Measurements from ENCODE around the gene ITPR3.

ITPR3 gene

GRCh38 chr6:33577718-33578117, 43.4 kb upstream of the ITPR3 start:
- Histone ChIP-seq H3K36me3 (ENCODE audit: control insufficient read depth, insufficient read depth, low read length) (peaks cover 34% of the 10 kb centered on the region), H3K27me3 (replicated peaks; ENCODE audit: control insufficient read depth, insufficient read depth, low read length) (no peaks in the 10 kb centered on the region), H3K4me3 (replicated peaks; ENCODE audit: low read depth, low read length) (peak overlapping the region; percentile 98)
- TF ChIP-seq CTCF (IDR thresholded peaks at IDR 0.05; ENCODE audit: insufficient read depth, low read length, poor library complexity, severe bottlenecking) = no peak
- DNase-seq (ENCODE audit: extremely low read depth, insufficient read length) = no peak

- Histone ChIP-seq H3K36me3 (ENCODE audit: control insufficient read depth, insufficient read depth, low read length) (peaks cover 34% of the 10 kb centered on the region), H3K4me3 (replicated peaks; ENCODE audit: low read depth, low read length) (peak overlapping the region; percentile 98), H3K27me3 (replicated peaks; ENCODE audit: control insufficient read depth, insufficient read depth, low read length) (no peaks in the 10 kb centered on the region)
- DNase-seq (ENCODE audit: extremely low read depth, insufficient read length) = no peak
- no peak for TF ChIP-seq CTCF (IDR thresholded peaks at IDR 0.05; ENCODE audit: insufficient read depth, low read length, poor library complexity, severe bottlenecking)
Observed at GRCh38 chr6:33578164-33578563, 43.0 kb upstream of the ITPR3 start.

- TF ChIP-seq CTCF (IDR thresholded peaks at IDR 0.05; ENCODE audit: insufficient read depth, low read length, poor library complexity, severe bottlenecking) = no peak
- H3K27me3 ChIP-seq (replicated peaks; ENCODE audit: control insufficient read depth, insufficient read depth, low read length) = no peaks in the 10 kb centered on the region
- peak overlapping the region; percentile 98 for H3K4me3 ChIP-seq (replicated peaks; ENCODE audit: low read depth, low read length)
- peaks cover 32% of the 10 kb centered on the region for H3K36me3 ChIP-seq (ENCODE audit: control insufficient read depth, insufficient read depth, low read length)
- peak; percentile 59 for DNase-seq (ENCODE audit: extremely low read depth, insufficient read length)
Observed at GRCh38 chr6:33578588-33579011, 42.5 kb upstream of the ITPR3 start.

- peak; percentile 54 for TF ChIP-seq CTCF (IDR thresholded peaks at IDR 0.05; ENCODE audit: insufficient read depth, low read length, poor library complexity, severe bottlenecking)
- no peaks in the 10 kb centered on the region for H3K27me3 ChIP-seq (replicated peaks; ENCODE audit: control insufficient read depth, insufficient read depth, low read length)
- H3K36me3 ChIP-seq (ENCODE audit: control insufficient read depth, insufficient read depth, low read length) = peaks cover 20% of the 10 kb centered on the region
- H3K4me3 ChIP-seq (replicated peaks; ENCODE audit: low read depth, low read length) = peak within 1 kb of the TSS; percentile 98
- DNase-seq (ENCODE audit: extremely low read depth, insufficient read length) = peak; percentile 83
Observed at GRCh38 chr6:33579828-33580714, 41.1 kb upstream of the ITPR3 start, which contains the start of gene BAK1. TSS of gene BAK1 (minus strand) at chr6:33580276. CDS start at chr6:33577604, 2,672 bp downstream.

GRCh38 chr6:33581186-33581585, 39.9 kb upstream of the ITPR3 start:
- TF ChIP-seq CTCF (IDR thresholded peaks at IDR 0.05; ENCODE audit: insufficient read depth, low read length, poor library complexity, severe bottlenecking) = no peak
- no peaks in the 10 kb centered on the region for H3K27me3 ChIP-seq (replicated peaks; ENCODE audit: control insufficient read depth, insufficient read depth, low read length)
- H3K4me3 ChIP-seq (replicated peaks; ENCODE audit: low read depth, low read length) = no peak overlapping the region
- peaks cover 14% of the 10 kb centered on the region for H3K36me3 ChIP-seq (ENCODE audit: control insufficient read depth, insufficient read depth, low read length)
- DNase-seq (ENCODE audit: extremely low read depth, insufficient read length) = no peak

Data from GM06990 (cell line).